OCI-LY1 (cell line): ENCODE measurements around the gene ITSN1.

Source experiments
- CTCF ChIP-seq: fragments of 200-600 bp; sonication (generic), shearing (Covaris generic); IDR thresholded peaks from 2 replicates; pipeline ENCODE4 v1.5.1; 2017; ENCODE audit warnings: mild to moderate bottlenecking, antibody characterized with exemption, low read length, moderate library complexity, mixed read lengths
- EZH2 ChIP-seq: fragments of 200-600 bp; sonication (generic), shearing (Covaris generic); IDR thresholded peaks from 2 replicates; pipeline ENCODE4 v1.8.0; 2017; ENCODE audit warnings: borderline replicate concordance, mixed run types, mild to moderate bottlenecking, antibody characterized with exemption, low read length, moderate library complexity, mixed read lengths

- no peak for TF ChIP-seq CTCF
- TF ChIP-seq EZH2, result no peak
Observed at GRCh38 chr21:33682992-33683627, 40.8 kb downstream of the ITSN1 start.
